HG03575 (cell line): ENCODE data around the gene EHBP1.
A peak's percentile ranks its signal among the peaks of the same experiment; 100 is the strongest.
"Not testable (repeated sequence)": the region's sequence is repeated elsewhere in the genome, so short reads cannot be mapped to it uniquely, and the experiment has no call there.

Source experiments
- ATAC-seq: cut with Tn5 transposase; IDR thresholded peaks from one replicate; pipeline ENCODE4 v1.9.1; 2021; ENCODE audit not compliant: unreplicated experiment, insufficient number of reproducible peaks, low FRiP score; ENCODE audit errors: extremely low read depth

Gene EHBP1

GRCh38 chr2:63019686-63020085 is 314.2 kb downstream of the EHBP1 start:
- not testable (repeated sequence) for ATAC-seq

DNA sequence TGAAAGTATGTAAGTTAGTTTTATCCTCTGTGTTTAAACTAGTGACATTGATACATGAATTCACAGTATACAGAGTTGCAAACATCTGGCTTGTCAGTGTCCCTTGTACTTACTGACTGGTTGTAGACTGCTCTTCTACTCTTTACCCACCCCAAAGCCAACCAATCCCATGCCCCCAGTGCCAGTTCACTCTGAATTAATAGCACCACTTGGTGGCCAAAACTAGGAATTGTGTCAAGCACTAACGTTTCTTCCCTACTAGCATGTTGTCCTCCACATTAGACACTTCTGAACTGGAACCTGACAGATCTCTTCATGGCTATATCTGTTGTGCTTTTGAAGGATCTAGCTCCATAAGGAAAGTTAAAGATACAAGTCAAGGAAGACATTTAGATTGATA is 317.9 kb downstream of the EHBP1 start:
- no peak for ATAC-seq

DNA sequence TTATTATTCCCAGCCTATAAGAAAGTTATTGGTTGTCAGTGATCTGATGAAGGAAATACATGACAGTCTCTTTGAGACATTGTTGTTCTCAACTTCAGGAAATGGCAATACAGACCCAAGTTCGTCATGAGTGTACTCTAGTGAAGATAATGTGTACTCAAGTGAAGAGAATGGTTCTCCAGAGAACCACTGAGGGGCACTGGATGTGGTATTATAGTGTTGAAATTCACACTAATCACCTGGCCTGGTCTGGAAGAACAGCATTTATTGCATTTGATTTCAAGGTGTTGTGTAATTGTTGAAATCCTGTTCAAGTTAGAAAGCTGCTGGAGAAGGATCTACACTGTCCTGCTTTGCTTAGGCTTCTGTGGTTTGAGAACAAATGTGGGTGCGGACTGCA is 321.7 kb downstream of the EHBP1 start:
- ATAC-seq, result no peak

- ATAC-seq, result no peak
Measured at GRCh38 chr2:63029058-63029457, 323.5 kb downstream of the EHBP1 start.

GRCh38 chr2:63034526-63034925 is 329.0 kb downstream of the EHBP1 start:
- ATAC-seq, result no peak

DNA sequence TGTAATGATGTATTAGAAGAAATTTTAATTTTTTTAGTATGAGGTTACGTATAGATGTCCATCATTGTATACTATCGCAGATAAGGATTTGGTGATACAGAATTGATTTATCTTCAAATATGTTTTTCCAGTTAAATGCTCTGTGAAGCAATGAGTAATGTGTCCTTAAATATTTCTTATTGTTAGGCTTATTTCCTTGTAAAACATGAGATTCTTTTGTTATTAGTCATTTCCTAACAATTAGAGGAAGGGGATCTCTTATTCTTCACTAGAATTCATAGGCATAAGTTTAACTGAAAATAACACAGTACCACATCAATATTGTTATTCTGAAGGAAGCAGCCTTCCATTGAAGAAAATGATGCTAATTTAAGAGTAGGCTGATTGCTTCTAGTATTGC is 329.7 kb downstream of the EHBP1 start:
- no peak for ATAC-seq

- no peak for ATAC-seq
Measured at GRCh38 chr2:63035660-63036059, 330.1 kb downstream of the EHBP1 start.

GRCh38 chr2:63038034-63038433 is 332.5 kb downstream of the EHBP1 start:
- ATAC-seq, result no peak

- ATAC-seq, result no peak
Measured at GRCh38 chr2:63040586-63040985, 335.1 kb downstream of the EHBP1 start.

DNA sequence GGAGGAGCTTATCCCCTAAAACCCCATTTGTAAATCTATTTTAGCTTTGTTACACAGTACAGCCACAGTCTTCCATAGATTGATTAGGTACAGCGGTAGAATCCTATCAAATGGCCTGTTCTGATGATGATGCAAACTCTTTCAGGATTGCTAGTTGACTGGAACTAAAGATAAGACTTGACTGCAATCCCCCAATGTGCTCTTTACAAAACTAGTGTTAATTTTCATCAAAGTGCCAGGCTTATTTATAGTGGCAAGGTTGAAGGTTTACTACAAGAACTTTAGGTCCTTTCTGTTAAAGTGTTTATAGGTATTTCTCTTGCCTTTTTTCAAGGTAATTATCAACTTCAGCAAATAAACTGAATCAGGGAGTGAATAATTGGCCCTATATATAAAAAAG is 336.1 kb downstream of the EHBP1 start:
- ATAC-seq, result no peak

- no peak for ATAC-seq
Measured at GRCh38 chr2:63044362-63045327, 339.1 kb downstream of the EHBP1 start.

DNA sequence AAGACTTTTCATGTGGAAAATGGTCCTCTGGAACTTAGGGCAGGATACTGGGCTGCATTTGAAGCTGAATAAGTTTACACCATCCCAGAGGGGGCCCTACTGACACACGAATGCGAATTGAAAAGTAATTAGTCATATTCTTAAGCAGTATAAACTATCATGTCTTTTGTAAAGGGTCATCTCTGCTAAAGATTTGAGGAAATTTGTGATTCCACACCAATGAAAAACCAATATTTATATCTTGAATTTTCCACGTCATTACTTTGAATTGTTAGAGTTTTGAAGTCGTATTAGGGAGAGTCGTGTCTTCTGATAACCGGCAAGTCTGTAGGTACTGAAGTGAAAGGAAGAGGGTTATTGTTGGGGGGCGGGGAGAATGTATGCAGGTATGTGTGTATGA is 341.0 kb downstream of the EHBP1 start:
- ATAC-seq, result no peak

DNA sequence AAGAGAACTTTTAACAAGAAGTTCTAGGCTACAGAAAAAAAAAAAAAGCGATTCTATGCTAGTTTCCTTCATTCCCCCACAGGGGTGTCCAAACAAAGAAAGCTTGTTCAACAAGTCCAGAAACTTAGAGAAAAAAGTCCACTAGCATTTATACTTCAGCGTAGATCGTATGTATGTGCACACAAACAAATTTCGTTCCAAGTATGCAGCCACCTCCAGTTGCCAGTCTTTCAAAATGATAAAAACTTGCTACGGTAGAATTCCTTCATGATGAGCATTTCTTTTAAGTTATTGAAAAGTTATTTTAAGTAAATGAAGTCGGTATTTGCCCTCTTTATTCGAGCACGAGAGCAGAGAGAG is 341.4 kb downstream of the EHBP1 start:
- ATAC-seq, result no peak

- no peak for ATAC-seq
Measured at GRCh38 chr2:63047321-63048279, 342.1 kb downstream of the EHBP1 start.

- ATAC-seq, result no peak
Measured at GRCh38 chr2:63048367-63049171, 343.1 kb downstream of the EHBP1 start.

DNA sequence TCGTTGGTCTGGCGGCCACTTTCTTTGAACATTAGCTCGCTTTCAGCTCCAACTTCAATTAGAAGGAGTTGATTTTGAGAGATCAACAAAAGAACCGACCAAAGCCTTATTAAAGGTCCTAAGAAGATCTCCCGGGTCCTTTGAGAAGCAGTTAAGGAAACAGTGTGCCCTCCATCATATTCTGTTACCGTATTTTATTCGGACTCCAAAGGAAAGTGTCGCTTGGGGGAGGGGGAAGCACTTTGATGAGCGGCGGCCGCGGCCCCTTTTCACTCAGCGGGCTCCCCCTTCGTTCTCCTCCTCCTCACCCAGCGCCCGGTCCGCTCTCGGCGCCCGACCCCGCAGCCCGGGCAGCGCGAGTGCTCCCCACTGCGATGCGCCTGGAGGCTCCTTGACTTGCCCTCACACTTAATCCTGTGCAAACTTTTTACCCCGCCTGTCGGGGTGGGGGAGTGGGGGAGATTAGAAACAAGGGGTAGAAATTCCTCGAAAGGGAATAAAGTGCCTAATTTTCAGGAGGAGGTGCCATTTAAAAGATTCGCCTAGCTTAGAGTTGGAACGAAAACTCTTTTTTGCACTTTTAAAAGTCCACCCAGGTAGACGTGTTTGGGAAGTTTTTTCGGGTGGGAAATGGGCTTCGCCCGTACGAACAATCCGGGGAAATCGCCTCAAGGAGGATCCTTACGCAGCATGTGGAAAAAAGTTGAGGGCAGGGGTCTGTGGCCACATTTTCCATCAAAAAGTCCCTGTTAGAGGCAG is 343.9 kb downstream of the EHBP1 start:
- ATAC-seq, result no peak

GRCh38 chr2:63049970-63050333 is 344.4 kb downstream of the EHBP1 start:
- no peak for ATAC-seq

- ATAC-seq, result peak; percentile 72
Measured at GRCh38 chr2:63050334-63051041, 345.0 kb downstream of the EHBP1 start, which contains the start of gene OTX1. Gene OTX1, plus strand, starts transcription at chr2:63050830. Its CDS starts 2,161 bp downstream, at chr2:63052991.
